ENCODE results near the gene IRF9.
"Not testable (repeated sequence)": the region's sequence is repeated elsewhere in the genome, so short reads cannot be mapped to it uniquely, and the experiment has no call there.

The IRF9 gene

DNA sequence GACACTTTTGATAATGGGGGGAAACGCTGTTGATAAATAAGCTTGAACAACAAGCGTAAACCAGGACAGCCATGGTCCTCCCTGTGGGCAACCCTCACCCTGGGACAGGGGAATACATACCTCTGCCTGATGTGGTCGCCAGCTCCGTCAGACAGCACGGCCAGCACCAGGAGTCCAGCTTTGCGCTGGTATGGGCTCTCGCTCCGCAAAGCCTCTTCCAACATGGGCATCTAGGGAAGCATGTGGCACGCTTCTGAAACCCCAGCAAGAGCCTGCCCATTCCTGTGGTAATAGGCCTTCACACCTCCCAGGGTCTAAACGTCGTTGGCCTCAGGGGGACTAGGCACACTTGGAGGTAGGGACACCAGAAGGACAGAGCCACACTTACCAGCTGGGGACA lies 24.7 kb downstream of the IRF9 start:
- Histone ChIP-seq H3K4me3 (no peak overlapping the region), H3K27ac (peak overlapping the region in 1 of 21 experiments; percentile 3)

DNA sequence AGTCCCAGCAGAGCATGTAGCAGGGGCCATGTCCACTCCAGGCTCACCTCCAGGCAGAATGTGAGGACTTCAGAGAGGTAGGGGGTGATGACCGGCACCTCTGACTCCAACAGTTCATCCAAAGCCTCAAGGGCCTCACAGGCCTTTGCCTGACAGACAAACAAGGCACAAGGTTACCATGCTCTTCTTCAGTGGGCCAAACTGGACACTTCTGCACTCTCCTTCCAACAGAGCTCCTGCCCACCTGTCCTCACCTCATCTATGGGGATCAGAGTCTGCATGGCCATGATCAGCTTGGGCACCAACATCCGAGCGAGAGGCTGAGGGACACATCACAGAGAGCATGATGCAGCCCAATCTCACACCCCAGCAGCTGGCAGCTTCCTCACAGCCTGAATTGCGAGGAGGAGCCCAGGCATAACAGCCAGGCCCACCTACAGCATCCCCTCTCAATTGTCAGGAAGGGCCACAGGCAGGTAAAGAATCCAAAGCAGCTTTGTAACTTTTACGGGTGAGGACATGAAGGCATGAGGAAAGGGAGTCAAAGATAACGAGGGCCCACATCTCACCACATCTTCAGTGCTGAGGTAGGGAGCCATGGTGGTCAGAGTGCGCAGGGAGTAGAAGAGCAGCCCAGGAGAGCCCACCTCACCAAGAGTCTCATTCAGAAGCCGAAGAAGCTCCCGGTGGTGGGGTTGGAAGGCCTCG lies 25.9 kb downstream of the IRF9 start:
- Histone ChIP-seq H3K4me3 (peak overlapping the region in 1 of 7 experiments; percentile 56), H3K27ac (peak overlapping the region in 4 of 21 experiments; percentile 54 to 93 (median 82))

DNA sequence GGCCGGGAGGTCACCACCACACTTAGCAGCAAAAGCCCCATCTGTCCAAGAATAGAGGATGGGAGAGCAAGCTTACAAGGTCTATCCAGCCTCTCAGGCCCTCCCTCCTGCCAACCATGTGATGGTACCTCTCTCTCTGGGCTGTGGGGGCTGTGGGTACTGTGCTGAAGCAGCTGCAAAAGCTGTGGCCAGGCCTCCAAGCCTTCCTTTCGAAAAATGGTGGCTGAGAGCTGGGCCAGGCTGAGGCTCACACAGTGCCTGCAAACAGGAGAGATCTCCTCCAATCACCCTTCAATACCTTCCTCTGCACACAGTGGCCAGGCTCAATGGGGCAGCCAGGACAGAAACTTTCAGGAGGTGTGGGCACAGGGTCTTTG lies 26.5 kb downstream of the IRF9 start:
- Histone ChIP-seq H3K27ac (peak overlapping the region in 8 of 21 experiments; percentile 54 to 95 (median 86)), H3K4me3 (peak overlapping the region in 2 of 7 experiments; percentile 56 to 81)

DNA sequence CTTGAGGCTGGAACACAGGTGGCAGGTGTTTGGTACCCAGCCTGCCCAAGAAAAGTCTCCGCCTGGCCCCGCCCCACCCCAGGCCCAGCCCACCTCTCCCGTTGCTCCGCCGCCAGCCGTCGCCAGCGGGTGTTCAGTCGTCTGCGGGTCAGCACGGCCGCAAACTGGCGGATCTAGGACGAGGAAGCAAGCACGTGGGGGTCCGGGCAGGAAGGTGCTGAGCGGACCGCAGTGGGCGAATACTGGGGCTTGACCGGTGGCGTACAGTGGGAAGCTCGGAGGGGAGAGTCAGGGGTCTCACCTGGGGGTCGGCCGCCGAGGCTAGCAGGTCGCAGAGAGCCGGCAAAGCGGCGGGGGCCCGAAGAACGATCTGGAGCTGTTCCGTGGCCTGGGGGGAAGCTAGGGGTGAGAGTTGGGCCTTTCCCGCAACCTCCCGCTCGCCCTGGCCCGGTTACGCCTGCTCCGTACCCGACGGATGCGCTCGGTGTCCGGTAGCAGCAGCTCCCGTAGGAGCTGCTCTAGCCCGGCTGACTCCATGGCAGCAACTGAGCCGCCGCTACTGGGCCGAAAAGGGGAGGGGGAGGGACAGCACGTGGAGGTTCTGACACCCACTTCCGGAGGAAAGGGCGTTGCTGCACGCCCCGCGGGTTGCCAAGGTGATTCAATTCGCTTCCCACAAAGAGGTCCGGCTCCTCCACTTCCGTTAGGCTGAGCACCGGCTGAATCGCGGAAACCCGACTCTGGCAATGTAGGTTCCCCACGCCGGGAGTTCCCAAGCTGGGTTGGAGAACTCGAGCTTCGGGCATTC lies 27.4 kb downstream of the IRF9 start, which contains the start of gene IPO4:
Gene IPO4, minus strand, starts transcription at position 566 of the 808 bp plus-strand sequence. Its CDS starts 29 bp downstream, at position 537.
- Histone ChIP-seq H3K4me3 (peak within 1 kb of the TSS; percentile 51 to 81 (median 75)), H3K27ac (peak within 1 kb of the TSS; percentile 31 to 95 (median 81))

- peak overlapping the region in 15 of 21 experiments; percentile 23 to 95 (median 73) for H3K27ac ChIP-seq
- H3K4me3 ChIP-seq, result peak overlapping the region in 5 of 7 experiments; percentile 56 to 81 (median 75)
These were observed 28.0 kb downstream of the IRF9 start for GRCh38 chr14:24189059-24189375.

DNA sequence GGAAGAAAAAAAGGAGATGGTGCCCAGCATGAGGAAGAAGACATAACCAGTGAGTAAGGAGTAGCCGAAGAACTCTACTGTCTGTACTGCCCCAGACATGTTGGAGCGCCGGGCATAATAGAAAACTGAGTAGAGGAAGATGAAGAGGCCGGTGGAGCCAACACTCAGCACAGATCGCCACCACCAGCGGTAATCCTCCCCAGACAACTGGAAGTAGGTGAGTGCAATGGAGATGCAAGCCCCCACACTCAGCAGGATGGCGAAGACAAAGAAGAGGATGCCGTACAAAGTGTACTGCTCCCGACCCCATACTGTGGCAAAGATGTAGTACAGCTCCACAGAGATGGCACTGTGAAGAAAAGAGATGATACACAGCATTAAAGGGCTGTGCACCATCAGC lies 28.4 kb downstream of the IRF9 start:
- H3K4me3 ChIP-seq, result no peak overlapping the region
- H3K27ac ChIP-seq, result peak overlapping the region in 9 of 21 experiments; percentile 23 to 95 (median 86)

- Histone ChIP-seq H3K27ac (no peak overlapping the region), H3K4me3 (no peak overlapping the region)
These were observed 29.4 kb downstream of the IRF9 start for GRCh38 chr14:24190416-24190815.

GRCh38 chr14:24192933-24193332 lies 31.9 kb downstream of the IRF9 start:
- no peak overlapping the region for H3K27ac ChIP-seq
- no peak overlapping the region for H3K4me3 ChIP-seq

DNA sequence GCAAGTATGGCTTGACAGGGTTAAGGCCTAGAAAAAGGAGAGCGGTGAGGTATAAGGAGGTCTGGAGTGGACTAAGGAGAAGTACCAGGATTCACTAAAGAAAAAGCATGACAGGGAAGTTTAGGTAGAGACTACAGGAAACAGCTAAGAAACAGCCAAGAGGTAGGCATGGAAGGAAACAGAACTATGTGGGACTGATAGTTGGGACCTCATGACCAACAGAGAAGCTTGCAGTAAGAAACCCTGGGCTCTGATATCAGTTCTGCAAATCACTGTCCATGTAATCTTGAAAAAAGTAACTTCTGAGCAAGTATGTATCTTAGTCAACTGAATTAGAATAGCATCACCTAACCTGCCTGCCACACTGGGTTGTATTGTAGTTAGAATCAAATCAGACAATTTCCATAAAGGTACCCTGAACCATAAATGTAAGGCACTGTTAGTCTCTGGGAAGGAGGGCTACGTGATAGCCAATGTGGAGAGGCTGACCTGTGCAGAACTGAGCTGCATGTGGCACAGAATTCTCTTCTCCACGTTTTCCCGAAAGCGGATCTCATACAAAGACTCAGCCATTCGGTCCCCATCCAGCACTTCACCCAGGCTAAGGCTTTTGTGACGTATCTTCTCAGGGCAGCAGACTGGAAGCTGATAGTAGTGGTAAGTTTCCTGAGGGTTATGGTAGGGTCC lies 33.3 kb downstream of the IRF9 start:
- Histone ChIP-seq H3K27ac (peak overlapping the region; percentile 96 to 100 (median 99)), H3K4me3 (peak overlapping the region; percentile 53 to 92 (median 74))

DNA sequence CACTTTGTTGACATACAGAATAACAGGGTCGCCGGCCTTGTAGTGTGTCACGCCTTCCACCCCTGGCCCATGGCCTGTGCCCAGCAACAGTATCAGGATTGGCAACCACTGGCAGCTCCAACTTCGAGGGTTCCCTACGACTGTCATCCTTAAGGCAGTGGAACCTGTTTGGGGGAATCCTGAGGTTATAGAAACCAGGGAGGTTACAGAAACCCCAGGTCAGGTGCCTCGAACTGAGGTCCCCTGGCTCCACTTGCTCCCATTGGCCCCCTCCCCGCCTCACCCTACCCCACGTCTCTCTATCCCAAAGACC lies 33.8 kb downstream of the IRF9 start:
- H3K4me3 ChIP-seq, result peak overlapping the region; percentile 53 to 92 (median 74)
- H3K27ac ChIP-seq, result peak overlapping the region; percentile 96 to 100 (median 99)

GRCh38 chr14:24195186-24196070 lies 34.4 kb downstream of the IRF9 start, which contains the start of gene TM9SF1:
TM9SF1 (minus strand) TSS chr14:24195441; CDS start chr14:24195019, 422 bp downstream.
- peak within 1 kb of the TSS; percentile 96 to 100 (median 99) for H3K27ac ChIP-seq

GRCh38 chr14:24196071-24197055 lies 35.3 kb downstream of the IRF9 start:
- Histone ChIP-seq H3K27ac (peak overlapping the region; percentile 96 to 100 (median 99)), H3K4me3 (peak overlapping the region; percentile 53 to 92 (median 74))

More at GRCh38 chr14:24195186-24196070, 34.4 kb downstream of the IRF9 start, which contains the start of gene TM9SF1:
- H3K4me3 ChIP-seq, result peak within 1 kb of the TSS; percentile 53 to 92 (median 74)

GRCh38 chr14:24197056-24197450 lies 36.0 kb downstream of the IRF9 start:
- peak overlapping the region in 2 of 21 experiments; percentile 99 to 100 for H3K27ac ChIP-seq
- peak overlapping the region in 3 of 7 experiments; percentile 74 to 92 (median 75) for H3K4me3 ChIP-seq

DNA sequence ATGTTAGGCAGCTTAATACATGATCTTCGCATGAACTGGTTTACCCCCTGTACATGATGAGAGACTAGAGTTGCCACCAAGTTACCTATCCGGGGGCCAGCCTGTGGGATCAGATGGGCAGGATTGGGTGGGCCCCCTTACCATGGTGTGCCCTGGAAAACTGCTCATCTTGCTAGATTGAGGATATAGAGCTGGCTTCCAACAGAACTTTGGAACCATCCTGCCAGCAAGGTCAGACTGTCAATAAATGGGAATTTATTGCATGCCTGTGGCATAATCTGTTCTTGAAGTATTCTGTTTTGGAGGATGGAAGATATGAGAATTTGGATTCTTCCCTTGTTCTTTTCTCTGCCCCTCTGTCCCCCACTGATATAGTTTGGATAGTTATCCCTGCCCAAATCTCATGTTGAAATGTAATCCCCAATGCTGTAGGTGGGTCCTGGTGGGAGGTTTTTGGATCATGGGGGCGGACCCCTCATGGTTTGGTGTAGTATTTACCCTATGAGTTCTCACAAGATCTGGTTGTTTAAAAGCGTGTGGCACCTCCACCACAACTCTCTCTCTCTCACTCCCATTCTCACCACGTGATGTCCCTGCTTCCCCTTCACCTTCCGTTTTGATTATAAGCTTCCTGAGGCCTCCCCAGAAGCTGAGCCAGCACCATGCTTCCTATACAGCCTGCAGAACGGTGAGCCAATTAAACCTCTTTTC lies 37.9 kb downstream of the IRF9 start:
- Histone ChIP-seq H3K4me3 (no peak overlapping the region), H3K27ac (peak overlapping the region in 2 of 21 experiments; percentile 23 to 33)

DNA sequence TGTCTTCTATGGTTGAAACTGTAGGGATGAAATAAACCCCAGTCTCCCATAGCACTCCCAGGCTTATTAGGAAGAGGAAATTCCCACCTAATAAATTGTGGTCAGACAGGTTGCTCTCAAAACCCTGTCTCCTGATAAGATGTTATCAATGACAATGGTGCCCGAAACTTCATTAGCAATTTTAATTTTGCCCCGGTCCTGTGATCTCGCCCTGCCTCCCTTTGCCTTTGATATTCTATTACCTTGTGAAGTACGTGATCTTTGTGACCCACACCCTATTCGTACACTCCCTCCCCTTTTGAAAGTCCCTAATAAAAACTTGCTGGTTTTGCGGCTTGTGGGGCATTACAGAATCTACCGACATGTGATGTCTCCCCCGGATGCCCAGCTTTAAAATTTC lies 41.5 kb downstream of the IRF9 start:
- H3K4me3 ChIP-seq, H3K27ac ChIP-seq: not testable (repeated sequence)

- H3K27ac ChIP-seq, H3K4me3 ChIP-seq: not testable (repeated sequence)
These were observed 42.3 kb downstream of the IRF9 start for GRCh38 chr14:24203249-24203886.
